Caki2 (cell line): Measurements from ENCODE around the gene CHD6. TPM values are rescaled to one million over a fixed set of nuclear protein-coding genes. Genes with fewer than 3 reads are reported as not detected.
A peak's percentile ranks its signal among the peaks of the same experiment; 100 is the strongest.

Source experiments
- DNase-seq: peaks from one replicate; pipeline ENCODE4 v3.0.0-alpha.2; 2015; ENCODE audit warnings: low read depth
- in situ Hi-C: cut with HindIII; loops from 2 replicates; pipeline ENCODE4 v1.10.0; 2016; ENCODE audit warnings: low sequenced_read_pairs, low pct_unique_long_range_greater_than_20kb, mixed read lengths
- total RNA-seq: library from RNA; depleted of rRNA; stranded (reverse); fragments of >200 nt; shearing (Covaris generic); gene quantifications from 2 replicates; pipeline ENCODE4 v1.2.3, GENCODE V29; 2014; ENCODE audit warnings: low replicate concordance

The CHD6 gene
- total RNA-seq, 1 experiment from 2014 or later: 8.1 TPM

DNA sequence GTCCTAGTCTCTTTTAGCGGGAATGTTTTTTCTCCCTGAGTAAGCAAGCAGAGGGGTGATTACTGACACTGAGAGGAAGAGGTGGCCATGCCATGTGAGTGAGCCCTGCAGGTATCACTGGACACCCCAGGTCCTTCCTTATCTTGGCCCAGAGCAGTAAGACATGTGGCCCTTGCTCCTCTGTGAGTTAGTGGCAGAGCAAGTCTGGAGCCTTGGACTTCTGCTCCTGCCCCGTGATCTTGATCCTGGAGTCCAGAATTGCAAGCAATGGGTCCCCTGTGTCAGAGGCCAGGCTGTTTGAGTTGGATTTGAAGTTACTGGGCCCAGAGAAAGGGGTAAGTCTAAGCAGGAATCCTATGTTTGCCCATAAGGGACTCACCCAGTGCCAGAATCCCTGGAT, 159.4 kb downstream of the CHD6 start:
- in situ Hi-C loops: no loop called here
- no peak for DNase-seq

DNA sequence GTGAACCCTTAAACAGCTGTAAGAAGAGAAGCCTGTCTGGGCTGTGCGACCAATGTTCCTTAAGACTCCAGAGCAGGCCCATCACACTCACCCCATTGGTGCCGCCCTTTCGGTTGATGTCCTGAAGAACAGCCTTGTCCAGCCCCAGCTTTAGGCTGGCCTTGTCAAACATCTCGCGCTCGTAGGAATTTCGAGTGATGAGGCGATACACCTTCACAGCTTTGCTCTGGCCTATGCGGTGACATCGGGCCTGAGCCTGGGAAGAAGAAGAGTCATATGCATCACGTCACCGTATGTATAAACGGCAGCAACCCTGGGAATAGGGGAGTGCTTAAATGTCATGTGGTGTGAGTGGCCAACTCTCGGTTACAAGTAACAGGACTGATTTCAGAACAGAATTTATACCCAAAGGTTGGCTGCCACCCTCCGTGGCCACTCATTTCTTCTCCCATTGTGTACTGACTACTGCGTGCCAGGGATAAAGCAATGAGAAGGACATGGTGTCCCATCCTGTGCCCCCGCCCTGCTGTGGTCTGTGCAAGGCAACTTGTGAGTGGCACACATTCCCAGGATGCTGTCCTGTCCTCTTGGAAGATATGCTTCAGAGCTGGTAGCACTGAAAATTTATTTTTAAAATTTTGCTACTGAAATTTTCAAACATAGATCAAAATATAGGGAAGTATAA, 160.9 kb downstream of the CHD6 start:
- in situ Hi-C loops: no loop called here

DNA sequence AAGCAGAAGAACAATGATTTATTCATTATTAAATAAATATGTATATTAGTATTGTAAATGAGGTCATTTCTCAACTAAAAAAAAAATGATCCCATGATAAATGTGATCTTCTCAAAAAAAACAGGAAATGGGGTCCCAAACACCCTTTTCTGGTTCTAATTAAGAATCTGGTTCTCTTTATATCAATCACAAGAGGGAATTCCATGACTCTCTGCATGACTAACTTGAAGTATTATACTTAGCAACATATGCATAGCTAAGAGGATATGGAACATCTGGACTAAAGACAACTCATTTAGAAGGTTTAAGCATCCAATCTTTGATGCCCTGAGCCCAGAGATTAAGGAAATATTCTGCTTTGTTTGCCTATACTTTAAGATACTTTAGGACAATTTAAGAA, 161.8 kb downstream of the CHD6 start:
- in situ Hi-C loops: no loop called here
- no peak for DNase-seq

More for the DNA sequence above, 160.9 kb downstream of the CHD6 start:
- no peak for DNase-seq

DNA sequence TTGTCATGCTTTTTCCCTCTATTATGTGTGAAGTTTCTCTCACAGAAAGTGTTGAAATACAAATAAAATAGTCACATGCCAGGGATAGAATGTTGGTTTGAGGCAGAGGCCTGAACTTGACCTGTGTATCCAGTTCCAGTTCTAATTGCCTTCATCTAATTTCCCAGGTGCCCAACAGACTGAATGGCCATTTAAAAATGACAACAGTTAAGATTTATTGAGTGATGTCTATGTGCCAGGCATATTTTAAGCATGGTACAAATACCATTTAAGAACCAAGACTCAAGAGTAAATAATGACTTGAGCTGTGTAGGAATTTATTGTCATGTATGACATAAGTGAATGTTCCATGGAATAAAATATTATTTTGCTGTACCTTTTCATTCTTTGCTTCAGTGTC, 163.9 kb downstream of the CHD6 start:
- DNase-seq: no peak
- in situ Hi-C loops: no loop called here

DNA sequence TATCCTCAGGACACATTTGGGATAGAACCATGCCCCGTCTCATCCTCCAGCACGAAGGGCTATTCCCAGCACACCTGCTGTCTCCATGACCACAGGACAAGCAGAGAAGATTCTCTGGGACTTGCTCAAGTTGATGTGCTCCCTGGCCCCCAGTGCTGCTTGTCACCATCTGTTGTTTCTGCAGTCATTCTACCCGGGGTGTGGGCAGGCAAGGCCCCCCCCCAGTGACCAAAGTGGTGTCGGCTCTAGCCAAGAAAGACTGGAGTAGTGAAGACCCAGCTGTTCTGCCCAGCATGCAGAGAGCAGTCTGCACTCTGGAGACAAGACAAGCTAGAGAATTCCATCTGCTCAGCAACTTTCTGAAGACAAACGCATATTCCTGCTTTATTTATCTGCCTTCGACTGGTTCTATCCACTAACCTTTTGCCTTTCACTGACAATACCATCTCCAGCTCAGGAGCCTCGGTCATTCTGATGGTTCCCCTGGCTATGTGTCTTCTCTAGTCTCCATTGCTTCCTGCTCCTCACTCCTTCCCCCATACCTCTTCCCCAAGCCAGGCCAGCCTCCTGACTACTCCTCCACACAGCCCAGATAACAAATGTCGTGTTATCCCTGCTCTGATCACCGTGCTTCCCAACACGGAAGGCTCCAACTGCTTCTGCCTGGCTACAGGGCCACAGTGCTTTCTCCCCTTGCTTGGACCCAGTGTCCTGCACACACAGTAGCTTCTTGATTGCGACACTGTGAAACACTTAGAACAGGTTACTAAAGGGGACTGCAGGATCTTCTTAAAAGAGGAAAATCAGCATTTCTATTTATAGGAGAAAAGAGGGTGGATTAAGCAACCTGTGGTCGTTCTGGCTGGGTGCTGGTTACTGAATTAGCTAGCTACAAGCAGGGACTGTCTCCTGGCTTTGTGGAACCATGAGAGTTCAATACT, 164.9 kb downstream of the CHD6 start:
- in situ Hi-C loops: no loop called here
- no peak for DNase-seq

DNA sequence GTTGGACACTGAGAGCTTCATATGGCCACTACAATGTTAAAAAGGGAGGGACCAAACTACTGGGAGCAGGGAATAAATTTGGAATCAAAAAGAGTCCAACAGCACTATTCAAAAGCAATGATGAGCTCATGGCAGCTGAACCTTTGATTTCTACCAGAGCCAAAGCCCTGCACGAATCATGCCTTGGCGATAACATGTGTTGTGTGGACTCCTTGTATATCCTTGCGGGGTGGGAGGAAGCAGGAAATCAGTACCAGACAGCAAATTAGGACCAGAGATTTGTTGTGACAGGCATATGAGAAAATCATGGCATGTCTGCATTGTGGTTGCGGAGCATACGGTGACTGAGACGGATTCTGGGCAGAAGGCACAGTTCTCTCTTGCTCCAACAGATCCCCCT, 166.0 kb downstream of the CHD6 start:
- DNase-seq: no peak
- in situ Hi-C loops: no loop called here

DNA sequence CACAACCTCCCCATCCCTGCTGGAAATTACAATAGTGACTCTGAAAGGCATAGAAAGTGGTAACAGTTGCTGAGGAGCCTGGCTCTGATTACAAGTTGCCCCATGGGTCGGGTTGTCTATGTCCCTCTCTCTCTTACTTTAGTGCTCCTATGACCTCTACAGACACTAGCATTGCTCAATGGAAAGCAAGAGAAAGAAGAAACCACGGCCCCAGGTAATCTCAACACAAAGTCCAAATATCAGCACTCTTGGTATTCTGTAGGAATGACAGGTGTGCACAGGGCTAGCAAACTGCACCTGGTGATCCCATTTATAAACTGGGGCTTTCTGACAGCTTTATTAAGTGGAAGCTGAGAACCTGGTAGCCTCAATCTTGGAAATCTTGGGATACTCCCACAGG, 171.2 kb downstream of the CHD6 start:
- in situ Hi-C loops: no loop called here
- no peak for DNase-seq

DNA sequence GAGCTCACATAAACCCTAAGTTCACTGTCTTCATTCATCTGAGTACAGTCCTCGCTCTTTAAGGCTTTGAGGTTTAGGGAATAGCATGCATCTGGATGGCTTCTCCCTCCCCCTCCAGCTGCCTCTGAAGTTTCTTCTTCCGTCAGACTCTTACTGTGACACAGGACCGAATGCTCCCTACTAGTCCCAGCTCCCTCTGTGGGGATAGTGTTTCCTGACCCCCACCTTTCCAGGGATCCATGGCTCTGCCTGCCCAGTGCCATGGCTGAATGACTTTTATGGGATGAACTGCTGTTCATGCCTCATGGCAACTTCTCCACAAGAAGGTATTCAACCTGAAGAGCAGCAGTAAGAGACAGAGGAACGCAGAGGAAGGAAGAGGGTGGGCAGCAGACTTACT, 171.7 kb downstream of the CHD6 start:
- in situ Hi-C loops: no loop called here
- no peak for DNase-seq

DNA sequence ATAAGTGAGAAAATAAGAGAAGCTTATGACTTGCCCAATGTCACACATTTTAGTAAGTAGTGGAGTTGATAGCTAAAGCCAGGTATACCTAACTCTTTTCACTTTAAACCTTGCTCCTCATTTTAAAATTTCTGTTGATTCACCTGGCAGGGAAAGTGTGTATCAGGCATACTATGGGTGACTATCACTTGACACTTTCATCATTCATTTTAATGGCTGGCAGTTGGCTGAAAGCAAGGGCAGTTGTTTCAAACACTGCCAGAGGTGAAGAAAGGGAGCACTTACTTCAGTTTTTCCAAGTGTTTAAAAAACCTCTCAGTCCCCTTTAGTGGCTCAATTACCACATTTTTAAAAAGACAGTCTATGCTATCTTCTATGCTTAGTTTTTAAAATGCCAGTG, 173.4 kb downstream of the CHD6 start:
- DNase-seq: no peak
- in situ Hi-C loops: no loop called here

DNA sequence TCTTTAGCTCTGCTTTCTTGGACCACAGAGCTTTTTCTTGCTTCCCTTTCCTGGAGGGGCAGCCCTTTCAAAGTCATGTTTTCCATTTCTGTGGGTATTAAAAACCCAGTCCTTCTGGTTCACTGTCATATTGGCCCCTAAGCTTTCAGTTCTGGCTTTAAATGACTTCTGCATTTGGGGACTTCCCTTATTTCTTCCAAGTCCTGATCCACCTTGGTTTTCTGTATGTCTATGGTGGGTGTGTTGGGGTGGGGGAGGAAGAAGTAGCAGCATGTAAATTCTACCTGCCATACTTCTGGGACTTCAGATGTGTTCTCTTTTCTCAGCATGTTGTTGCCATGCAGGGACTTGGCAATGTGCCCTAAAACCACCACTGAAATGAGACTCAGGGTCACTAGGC, 174.5 kb downstream of the CHD6 start:
- in situ Hi-C loops: no loop called here
- no peak for DNase-seq

DNA sequence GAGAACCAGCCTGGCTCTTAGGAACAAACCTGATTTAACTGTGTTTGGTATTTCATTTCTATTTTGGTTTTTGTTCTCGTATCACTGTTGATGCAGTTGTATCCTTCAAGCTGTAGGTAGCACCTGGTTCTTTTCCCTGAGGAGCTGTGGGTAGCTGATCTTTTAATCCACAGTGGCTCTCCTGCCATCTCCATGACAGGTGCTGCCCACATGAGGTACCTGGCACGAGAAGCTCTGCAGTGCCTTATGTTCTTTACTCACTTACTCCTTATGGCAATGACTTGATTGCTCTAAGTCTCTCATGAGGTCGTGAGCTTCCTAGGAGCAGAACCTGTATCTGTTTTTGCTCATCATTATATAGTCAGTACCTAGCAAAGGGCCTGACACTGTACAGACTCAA, 177.3 kb downstream of the CHD6 start:
- no peak for DNase-seq
- in situ Hi-C loops: no loop called here

DNA sequence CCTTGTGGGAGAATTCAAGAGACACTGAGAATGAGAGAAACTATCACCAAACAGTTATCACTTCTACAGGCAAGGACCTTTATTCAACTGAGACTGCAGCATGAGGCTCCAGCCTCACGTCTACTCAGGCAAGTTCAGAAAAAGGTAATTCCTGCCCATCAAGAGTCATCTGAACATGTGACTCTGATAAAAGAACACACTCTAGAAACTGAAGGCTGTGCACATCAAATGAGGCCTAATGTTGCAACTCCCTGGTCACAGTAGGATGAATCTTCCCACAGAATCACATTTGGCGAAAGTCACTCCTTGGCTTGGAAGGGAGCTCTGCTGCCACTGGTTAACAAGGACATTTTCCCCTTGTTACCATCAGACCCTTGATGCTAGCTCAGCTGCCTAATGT, 180.3 kb downstream of the CHD6 start:
- peak; percentile 9 for DNase-seq
- in situ Hi-C loops: no loop called here

DNA sequence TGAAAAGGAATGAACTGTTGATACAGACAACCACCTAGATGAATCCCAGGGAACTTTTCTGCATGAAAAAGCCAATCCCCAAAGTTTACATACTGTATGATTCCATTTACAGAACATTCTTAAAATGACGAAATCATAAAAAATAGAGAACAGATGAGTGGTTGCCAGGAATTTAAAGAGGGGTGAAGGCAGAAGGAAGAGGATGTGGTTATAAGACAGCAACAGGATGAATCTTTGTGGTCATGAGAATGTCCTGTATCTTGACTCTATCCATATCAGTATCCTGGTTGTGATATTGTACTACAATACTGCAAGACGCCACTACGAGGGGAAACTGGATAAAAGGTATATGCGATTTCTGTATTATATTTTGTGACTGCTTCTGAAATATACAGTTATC, 181.5 kb downstream of the CHD6 start:
- in situ Hi-C loops: no loop called here

DNA sequence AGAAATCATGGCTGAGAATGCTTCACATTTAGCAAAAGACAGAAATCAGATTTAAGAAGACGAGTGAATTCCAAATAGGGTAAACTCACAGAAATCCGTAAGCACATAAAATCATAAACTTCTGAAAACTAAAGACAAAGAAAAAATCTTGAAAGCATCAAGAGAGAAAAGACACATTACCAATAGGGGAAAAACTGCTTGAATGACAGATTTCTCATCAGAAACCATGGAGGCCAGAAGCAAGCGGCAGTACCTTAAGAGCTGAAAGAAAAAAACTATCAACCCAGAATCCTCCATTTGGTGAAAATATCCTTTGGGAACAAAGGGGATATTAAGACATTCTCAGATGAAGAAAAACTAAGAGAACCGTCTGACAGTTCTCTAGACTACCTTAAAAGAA, 185.0 kb downstream of the CHD6 start:
- DNase-seq: no peak
- in situ Hi-C loops: no loop called here

More for the DNA sequence above, 181.5 kb downstream of the CHD6 start:
- no peak for DNase-seq

DNA sequence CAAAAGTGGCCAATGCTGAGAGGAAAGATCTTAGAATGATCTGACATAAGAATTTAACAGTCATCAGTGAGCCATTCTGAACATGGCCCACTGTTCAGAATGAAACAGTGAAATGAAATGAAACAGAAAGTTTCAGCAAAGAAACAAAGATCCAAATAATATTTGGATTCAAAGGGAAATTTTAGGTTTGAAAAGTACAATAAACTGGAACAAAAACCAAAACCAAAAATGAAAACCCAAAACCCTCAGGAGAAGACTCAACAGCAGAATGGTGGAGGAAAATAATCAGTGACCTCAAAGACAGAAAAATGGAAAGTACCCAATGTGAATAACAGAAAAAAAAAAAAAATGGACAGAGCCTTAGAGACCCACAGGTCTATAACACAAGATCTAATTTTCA, 185.4 kb downstream of the CHD6 start:
- in situ Hi-C loops: no loop called here
- DNase-seq: no peak

DNA sequence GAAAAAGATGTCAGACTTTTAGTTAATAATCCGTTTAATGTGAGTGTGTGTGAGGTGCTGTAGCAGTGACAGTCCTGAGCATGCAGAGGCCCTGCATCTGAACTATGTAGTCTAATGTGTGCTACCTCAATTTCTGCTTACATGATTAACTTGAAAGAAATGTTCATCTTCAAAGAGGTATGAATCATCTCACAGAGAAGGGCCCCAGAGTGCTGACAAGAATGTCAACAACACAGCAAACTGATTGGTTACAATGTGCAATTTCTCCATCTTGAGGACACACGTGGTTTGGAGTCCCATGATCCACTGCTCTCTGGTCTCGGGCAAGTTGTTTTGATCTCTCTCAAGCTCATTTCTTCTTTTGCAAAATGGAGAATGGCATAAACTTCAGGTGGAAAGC, 189.9 kb downstream of the CHD6 start:
- peak; percentile 10 for DNase-seq
- in situ Hi-C loops: no loop called here

DNA sequence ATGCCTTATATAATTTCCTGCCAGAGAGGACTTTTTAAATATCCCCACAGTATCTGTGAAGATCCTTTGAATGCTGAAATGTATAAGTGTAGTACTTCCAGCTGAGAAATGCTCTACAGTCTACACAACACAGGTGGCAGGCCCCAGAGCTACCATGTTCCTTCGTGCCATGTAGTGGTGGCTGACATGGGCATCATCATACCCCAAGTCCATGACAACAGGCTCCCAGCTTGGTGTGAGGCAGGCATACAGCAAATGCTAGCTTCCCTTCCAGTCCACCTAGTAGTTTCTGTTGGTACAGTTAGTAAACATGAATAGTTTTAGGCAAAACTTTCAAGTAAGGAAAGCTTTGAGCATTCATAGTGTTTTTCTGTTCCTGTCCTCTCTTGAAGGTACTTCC, 190.3 kb downstream of the CHD6 start:
- in situ Hi-C loops: no loop called here
- DNase-seq: no peak

DNA sequence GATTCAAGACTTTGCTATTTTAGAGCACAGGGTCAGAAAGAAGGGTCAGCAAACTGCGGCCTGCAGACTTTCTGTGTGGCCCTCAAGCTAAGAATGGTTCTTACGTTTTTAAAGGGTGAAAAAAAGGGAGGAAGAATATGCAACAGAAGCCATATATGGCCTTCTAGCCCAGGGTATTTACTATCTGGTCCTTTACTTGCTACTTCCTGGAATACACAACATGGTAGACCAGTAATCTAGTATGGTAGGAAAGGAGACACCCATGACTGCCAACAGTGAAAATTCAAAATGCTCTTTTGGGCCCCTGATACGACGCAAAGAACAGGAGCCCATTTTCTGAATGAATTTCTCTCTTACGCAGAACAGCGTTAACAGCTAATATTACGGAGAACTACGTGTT, 191.2 kb downstream of the CHD6 start:
- in situ Hi-C loops: no loop called here
- DNase-seq: no peak

DNA sequence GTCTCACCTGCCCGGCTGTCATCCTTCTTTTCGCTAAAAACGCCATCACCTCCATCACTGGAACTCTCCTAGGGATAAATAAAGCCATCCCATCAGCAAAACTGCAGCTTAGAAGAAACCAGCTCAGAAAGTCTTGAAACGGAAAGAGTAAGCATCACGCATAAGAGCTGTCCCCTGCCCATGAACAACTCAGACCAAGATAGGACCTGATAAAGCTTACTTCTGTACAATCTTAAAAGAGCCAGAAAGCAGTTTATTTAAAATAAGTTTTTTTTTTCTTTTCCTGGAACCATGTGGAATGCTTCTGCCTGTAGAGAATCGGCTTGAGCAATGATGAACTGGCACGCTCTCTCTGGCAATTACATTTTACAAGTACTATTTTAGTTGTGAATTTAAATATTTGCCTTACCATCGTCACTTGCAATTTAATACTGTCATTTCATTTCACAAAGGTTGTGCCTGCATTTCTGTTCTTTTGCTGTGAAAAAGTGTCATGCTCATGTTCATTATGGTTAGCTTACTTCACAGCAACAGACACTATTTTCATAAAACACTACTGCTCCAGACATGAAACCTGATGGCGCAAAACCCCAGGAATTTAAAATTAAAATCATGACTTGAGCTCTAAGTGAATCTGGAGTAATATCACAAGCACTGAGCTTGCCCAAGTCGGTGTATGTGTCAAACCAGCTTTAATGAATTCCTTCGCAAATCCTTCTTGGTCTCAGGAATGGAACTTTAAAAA, 191.9 kb downstream of the CHD6 start:
- in situ Hi-C loops: no loop called here
- no peak for DNase-seq
